Epidermal melanocyte (primary cell): ENCODE measurements around the gene SF3B3.

Experiments used
- DNase-seq: peaks from one replicate; pipeline ENCODE4 v3.0.0; 2011; ENCODE audit warnings: low spot score; ENCODE audit not compliant: insufficient read length

The SF3B3 gene

DNA sequence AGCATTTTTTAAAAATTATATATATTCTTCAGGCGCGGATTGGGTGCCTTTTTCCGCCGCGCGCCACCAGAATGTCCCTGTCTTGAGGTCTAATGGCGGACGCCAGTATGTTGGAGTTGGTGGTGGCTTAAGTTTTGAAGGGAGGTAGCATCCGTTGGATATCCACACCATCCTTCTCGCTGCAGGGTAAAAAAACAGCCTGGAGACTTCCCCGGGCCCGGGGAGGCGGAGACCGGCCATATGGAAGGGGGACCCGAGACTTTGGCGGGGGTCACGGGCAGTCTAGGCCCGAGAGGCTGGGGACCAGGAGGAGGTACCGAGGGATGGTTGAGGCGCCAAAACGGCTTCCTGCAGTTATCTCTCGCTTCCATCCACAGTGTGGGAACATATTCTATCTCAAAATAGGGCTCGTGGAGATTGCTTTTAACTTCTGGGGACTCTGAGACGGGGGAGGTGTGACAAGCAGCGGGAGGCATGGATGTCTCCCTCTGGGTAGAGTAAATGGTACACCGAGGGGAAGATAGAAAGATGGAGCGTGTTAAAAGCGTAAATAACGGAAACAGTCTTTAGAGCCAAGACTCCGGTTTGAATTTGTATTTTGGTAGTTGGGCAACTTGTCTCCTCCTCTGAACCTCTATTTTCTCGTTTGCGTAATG is at the start of gene SF3B3:
Gene SF3B3, plus strand, starts transcription at position 74 of the 656 bp plus-strand sequence. CDS start 2,841 bp downstream, outside the sequence.
- DNase-seq, result peak; percentile 54

DNA sequence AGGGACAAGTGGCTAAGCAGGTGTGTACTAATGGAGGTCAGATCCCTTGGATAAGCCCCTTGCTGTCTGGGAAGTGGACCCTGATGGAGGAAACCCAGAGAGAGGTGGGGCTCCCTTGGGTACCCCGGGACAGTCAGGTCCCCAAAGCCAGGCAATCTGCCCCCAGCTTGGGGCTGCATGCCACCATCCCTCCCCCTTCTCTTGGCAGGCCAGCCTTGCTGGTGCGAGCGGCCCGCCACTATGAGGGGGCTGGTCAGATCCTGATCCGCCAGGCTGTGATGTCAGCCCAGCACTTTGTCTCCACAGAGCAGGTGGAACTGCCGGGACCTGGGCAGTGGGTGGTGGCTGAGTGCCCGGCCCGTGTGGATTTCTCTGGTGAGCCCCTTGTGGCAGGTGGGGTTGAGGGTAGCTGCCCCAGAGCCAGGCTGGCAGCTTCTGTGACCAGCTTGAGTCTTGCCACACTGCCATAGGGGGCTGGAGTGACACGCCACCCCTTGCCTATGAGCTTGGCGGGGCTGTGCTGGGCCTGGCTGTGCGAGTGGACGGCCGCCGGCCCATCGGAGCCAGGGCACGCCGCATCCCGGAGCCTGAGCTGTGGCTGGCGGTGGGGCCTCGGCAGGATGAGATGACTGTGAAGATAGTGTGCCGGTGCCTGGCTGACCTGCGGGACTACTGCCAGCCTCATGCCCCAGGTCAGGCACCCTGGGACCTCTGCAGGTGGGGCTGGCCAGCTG is 49.1 kb upstream of the SF3B3 start:
- DNase-seq, result no peak

DNA sequence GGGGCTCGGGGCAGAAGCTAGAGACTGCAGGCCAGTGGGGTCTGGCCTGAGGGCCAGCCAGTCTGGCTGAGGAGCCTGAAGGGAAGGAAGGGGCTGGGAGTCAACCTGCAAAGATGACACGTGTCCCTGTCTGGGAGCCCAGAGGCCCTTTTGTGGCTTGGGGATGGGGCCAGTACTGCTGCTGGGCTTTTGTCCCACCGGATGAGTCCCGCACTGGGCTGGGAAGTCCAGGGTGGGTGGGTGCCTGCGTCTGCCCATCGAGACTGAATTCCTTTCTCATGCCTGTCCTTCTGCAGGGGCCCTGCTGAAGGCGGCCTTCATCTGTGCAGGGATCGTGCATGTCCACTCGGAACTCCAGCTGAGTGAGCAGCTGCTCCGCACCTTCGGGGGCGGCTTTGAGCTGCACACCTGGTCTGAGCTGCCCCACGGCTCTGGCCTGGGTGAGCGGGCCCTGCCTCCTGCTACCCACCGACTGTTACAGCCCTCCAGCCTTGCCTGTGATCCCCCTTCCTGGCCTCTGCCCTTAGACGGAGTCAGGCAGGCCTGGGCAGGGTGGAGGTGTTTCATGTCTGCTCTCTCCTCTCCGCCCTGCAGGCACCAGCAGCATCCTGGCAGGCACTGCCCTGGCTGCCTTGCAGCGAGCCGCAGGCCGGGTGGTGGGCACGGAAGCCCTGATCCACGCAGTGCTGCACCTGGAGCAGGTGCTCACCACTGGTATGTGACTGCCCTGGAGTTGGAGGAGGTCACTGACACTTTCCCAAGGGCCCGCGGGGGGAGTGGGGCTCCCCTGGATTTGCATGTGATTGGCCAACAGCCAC is 48.4 kb upstream of the SF3B3 start:
- DNase-seq, result no peak

DNA sequence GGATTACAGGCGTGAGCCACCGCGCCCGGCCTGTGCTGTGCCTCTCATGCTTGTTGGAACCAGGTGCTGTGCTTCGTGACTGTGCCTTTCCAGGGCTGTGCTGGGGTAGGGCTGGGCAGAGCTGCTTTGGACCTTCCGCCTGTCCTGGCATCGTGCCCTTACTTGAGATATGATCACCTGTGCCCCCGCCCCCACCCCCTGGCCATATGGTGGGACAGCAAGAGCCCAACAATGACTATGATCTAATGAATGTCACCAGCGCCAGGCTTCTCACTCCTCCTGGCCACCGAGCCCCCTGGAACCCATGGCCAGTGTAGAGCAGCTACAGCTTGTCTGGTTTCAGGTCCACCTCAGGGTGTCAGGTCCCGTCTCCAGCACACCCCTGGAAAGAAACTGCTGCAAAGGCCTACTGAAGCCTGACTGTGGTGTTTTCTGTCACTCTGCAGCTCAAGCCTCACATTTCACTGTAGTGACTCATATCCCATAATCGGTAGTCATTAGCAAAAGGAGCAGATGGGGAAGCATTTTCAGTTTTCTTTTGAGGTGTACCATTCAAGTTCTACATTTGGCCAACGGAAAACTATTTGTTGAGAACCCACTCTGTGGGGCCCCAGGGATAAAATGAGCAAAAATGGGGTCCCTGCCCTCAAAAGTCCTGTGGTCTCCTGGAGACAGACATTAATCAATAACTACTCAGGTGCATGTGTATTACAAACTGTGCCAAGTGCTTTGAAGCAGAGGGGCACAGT is 47.2 kb upstream of the SF3B3 start:
- peak; percentile 91 for DNase-seq

DNA sequence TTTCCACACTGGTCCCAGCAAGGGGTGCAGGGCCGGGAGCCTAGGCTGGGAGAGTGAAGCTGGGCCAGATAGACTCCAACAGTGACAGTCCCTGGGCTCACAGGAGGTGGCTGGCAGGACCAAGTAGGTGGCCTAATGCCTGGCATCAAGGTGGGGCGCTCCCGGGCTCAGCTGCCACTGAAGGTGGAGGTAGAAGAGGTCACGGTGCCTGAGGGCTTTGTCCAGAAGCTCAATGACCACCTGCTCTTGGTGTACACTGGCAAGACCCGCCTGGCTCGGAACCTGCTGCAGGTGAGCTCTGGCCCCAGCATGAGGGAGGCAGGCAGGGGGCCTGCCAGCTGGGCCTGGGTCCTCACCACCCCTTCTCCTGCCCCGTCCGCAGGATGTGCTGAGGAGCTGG is 45.4 kb upstream of the SF3B3 start:
- DNase-seq, result no peak

DNA sequence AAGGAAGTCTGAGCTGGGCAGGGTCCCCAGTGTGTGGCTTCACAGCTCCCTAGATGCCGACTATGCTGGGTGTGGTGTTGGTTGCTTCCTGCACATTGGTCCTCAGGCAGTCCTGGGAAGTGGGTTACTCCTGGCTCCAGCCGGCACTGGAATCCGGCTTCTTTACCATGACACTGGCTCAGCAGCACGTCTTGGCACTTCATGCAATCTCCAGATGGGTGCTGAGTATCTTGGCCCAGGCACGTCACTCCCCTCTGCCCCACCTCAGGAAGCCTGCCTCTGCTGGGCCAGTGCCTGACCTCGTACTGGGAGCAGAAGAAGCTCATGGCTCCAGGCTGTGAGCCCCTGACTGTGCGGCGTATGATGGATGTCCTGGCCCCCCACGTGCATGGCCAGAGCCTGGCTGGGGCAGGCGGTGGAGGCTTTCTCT is 44.7 kb upstream of the SF3B3 start:
- no peak for DNase-seq

DNA sequence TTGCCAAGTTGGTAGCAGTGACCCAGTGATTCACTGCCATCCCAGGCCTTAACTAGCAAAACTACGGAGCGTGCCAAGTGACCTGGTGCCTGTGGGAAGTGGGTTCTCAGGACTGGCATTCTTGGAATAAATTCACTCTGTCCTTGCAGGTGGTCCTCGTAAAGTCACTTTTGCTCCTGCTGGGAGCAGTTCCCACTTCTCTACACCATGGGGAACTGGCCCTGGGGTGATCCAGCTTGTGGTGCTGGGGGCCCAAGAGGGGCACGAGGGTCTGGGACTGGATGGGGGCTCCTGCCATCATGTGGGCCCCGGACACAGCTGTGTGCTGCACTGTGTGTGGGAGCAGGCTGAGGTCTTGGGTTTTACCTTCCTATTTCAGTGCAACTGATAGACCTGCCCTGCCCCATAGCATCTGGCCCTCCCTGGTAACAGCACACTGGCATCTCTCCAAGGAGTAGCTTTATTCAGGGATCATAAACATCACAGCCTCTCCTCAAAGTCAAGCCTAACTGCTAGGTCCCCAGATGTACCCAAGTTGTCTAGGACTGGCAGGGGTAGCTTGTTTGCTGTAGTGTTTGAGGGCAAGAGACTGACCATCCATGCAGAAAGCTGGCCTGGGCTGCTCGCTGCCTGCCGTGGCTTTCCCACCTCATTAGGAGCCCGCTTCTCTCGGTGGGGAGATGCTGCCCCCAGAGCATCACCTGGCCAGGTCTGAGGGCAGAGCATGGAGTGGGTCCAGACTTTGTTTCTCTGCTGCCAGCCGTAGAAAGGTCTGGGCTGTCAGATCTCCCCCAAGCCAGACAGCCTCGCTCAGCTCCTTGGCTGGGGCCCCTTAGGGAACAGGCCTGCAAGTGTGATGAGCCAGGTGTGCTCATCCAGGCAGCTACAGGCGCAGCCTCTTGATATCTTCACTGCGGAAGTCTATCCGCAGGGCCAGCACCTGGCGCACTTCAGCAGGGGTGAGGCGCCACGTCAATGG is 43.2 kb upstream of the SF3B3 start:
- no peak for DNase-seq

DNA sequence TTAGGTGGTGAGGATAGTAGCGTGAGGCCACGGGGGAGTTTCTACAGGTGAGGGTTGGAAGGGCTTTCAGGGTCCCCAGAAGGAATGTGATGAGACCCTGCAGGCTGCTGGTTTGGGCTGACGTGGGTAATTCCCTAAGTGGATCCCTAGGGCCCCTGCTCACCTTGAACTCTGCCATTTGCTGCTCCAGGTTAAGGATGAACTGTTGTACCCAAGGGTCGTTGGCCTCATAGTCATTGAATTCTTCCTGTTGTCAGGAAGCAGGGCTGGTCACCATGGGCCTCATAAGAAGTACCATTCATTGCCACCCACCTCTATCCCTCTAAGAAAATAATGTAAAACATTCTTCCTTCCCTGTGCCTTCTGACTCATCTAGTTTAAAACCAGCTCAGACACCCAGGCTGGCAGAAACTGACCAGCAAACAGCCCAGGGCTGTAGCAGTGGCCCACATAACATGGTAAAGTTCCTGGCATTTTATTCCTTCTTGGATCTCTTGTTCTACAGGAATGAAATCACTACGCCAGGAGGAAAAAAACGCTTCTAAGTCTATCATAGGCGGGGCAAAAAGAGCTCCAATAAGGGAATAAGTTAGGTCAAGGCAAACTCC is 41.6 kb upstream of the SF3B3 start:
- DNase-seq, result no peak

DNA sequence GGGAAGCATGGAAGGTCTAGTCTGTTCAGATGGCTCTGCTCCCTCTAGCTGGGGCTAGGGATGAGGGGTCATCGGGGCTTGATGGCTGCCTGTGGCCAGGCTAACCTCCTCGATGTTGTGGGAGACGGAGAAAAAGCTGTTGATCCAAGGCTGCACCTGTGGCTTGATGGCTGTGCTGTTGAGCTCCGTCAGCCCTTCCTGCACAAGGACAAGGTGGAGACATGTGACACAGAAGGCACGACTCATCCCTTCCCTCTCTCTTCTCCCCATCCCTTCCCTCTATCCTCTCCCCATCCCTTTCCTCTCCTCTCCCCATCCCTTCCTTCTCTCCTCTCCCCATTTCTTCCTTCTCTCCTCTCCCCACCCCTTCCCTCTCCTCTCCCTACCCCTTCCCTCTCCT is 41.0 kb upstream of the SF3B3 start:
- DNase-seq, result no peak

DNA sequence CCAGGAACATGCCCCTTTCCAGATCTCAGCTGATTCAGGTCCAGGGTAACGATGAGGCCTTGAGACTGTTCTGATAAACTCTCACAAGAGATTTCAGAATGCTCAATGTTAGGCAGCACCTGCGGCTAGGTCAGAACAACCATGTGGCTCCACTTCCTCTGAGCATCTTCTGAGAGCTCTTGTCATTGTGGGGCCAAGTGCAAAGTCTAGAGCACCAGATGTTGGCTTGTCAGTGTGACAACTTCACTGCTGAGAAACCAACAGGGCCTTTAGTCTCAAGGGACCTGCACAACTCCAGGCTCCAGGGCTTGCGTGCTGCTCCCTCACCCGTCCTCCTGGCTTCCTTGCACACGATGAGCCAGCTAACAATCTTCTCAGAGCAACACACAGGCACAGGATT is 40.2 kb upstream of the SF3B3 start:
- no peak for DNase-seq

DNA sequence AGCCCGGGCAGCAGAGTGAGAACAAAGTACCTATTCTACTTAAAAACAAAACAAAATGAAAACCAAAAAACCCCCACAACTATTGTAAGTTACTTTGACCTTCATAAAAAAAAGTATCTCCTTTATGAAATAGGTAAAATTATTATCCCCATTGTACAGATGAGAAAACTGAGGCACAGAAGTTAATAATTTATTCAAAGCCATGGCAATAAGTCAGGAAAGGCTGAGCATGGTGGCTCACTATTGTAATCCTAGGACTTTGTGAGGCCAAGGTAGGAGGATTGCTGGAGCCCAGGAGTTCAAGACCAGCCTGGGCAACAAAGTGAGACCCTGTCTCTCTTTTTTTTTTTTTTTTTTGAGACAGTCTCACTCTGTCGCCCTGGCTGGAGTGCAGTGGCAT is 38.7 kb upstream of the SF3B3 start:
- no peak for DNase-seq

DNA sequence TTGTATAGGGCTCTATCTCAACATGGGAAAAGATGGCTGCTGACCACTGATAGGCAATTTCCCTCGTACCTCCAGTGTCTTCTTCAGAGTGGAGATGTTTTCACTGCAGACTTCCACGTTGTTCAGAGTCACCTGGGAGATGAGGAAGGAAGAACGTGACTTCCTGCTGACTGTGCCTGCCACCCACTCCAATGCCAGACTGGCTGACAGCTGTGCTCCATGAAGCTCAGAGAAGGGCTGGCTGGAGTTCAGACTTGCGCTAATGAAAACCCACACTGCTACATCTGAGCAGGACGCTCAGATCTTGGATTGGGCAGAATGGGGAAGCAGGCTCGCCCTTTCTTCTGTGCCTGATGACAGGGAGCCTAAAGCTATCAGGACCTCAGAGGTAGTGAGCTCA is 33.4 kb upstream of the SF3B3 start:
- no peak for DNase-seq

DNA sequence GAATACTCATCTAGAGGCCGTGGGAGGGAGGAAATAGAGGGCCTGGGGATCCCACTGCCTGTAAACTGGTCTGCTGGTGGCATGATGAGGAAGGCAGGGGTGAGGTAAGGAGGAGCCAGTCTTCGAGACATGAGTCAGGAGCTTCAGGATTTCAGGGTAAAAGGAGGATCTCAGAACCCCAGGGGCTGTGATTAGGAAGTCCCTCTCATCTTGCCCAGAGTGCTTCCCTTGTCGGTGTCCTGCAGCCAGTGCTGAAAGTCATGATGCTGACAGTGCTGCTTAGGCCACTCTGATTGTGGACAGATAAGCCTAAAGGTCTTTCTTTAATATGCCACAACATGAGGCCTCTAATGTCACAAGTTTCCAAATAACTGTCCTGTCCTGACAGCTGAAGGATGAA is 29.8 kb upstream of the SF3B3 start:
- DNase-seq, result no peak

DNA sequence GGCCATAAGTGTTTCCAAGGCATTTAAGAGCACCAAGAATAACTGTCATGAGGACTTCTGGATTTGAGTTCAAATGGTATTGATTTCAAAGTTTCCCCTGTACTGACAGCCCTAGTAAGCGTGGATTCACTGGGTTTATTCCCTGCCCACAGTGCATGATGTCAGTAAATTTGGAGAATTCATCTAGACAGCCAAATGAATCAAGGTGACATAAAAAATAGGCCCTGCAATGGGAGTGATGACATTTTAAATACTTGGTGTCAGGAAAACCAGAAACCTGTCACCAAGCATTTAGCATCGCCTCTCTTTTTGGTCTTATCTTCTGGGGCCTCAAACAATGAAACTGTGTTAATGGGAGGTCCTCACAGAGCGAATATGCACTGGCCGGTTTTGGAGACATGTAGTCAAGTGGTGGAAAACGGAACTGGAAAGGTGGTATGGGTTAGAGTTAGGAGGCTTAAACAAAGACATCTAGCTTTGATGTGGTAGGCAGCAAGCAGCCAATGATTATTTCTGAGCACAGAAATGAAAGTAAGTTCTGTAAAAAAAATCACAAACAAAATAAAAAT is 29.3 kb upstream of the SF3B3 start:
- no peak for DNase-seq

DNA sequence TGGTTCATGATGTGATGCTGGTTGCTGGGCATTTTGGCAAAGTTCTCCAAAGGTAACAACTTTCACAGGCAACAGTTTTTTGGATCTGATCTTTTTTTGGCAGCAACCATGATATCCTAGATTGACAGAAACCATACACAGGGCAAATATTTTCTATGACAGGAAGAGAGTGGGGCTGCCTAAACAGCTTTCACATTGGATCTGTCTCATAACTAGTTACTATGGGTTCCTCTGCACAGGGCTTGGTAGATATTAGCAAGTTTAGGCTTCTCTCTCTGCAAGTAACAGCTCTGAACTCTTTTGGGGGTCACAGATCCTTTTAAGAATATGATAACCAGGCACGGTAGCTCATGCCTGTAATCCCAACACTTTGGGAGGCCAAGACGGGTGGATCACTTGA is 28.8 kb upstream of the SF3B3 start:
- no peak for DNase-seq

DNA sequence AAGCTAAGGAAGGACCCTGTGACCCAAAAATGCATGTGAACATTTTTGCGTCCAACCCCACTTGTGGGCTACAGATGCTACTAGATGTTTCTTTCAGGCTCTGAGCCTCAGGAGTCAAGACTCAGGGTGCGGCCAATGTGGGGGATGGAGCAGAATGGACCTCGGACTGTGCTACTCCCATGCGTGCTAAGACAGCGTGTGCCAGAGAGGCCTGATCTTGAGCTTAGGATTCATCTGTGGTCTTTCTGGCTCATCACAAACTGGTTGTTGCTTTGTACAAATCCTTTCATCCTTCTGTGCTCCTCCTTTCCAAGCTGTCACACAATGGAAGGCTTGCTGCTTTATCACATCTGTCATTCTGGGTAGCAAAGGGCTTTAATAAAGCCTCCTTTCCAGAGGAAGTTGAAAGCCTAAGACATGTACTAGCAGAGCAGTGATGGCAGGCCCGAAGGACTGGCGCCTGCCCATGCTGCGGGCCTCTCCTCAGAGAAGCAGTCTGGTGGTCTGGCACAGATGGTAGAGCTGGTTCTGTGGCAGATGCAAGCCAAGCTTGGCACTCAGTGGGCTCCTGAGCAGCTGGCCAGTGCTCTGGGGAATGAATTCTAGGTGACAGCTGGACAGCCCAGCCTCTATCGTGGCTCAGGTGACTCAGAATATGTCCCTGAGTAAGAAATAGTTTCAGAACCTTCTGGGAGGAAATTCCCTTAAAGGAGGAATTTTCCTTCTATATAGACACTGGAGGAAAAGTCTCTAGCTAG is 28.0 kb upstream of the SF3B3 start:
- DNase-seq, result no peak

DNA sequence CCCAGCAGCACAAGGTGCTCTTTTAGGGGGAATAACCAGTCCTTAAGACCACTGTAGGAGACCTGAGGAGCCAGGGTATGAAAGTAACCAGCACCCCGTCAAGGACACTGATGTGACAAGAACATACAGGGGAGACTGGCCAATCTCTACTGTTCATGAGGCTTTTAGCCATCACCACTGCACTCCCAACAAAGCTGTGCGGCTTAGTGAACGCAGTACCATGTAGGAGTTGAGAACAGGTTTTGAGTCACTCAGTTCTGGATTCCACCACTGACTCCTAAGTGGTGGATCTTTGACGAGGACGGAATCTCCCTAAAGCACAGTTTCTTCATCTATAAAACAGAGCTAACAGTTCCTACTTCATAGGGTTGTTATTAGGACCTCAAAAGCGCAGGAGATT is 27.1 kb upstream of the SF3B3 start:
- no peak for DNase-seq

DNA sequence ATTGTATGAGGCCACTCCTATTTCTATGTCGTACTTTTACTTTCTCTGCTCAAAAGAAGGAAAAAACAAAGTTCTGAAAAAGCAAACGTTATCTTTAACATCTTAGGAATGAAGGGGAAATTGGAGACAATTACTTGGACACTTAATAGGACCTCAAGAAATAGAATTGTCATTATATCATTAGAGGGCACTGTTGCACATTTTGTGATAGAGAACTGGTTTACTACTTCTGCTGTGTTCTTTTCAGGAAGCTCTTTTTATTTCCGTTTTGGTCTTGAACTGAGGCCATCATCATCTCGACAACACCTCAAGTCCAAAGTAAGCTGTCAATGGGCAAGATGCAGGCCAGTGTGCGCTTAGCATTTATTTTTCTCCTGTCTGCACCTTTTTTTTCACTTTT is 14.9 kb upstream of the SF3B3 start:
- no peak for DNase-seq

DNA sequence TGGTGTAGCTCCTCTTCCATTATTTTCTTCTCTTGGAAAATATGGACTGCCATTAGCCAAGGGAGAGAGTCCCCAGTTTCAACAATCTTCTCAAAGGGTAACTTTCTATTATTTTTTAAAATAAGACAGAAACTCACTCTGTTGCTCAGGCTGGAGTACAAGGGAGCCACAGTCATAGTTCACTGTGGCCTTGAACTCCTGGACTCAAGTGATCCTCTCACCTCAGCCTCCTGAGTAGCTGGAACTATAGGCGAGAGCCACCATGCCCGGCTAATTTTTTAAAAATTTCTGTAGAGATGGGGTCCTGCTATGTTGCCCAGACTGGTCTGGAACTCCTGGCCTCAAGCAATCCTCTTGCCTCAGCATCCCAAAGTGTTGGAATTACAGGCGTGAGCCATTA is 13.4 kb upstream of the SF3B3 start:
- DNase-seq, result no peak
